ENCODE measurements around the gene MSMO1. TPM values are rescaled to one million over a fixed set of nuclear protein-coding genes. Genes with fewer than 3 reads are reported as not detected.
"Not testable (repeated sequence)": the region's sequence is repeated elsewhere in the genome, so short reads cannot be mapped to it uniquely, and the experiment has no call there.

MSMO1 gene
- total RNA-seq = 100 to 1,000 TPM in 2 of 4 donors, 10 to 100 TPM in 2; 48.3 to 165 (median 104) TPM

DNA sequence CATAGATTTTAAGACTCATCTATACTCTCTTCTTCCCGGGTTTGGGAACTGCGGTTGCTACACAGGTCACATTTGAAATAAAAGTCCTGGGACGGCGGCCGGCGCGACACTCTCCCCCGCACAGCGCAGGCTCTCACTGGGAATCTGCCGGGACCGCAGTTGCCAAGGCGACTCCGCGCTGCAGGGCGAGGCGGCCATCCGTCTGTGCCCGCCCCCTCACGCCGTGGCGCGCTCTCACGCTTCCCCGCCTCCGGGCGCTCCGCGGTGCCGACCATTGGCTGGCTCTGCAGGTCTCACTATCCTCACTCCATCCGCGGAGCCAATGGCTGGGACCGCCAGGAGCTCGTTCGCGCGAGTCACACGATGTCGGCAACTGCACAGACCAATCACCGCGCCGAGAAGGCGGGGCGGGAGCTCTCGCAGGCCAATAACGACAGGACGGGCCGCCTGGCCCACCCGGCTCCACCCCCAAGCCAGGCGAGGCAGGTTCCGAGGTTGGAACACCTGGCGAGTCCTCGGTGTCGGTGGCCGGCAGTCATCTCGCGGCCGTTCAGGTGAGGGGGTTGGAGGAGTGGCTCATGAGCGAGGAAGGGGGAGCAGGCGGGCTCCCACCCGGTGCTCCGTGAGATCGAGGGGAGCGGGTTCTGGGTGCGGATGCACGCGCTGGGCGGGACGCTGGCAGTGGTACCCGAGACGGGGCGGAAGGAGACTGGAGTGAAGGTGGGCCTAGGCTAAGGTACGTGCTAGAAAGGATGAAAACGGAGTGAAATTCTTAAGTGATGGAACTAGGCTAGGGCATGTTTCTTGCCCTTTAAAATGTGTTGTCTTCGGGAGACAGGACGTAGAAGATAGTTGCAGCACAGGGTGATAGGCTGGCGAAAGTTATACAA lies at the start of gene MSMO1:
TSS of gene MSMO1 (plus strand) at position 459 of the 890 bp plus-strand sequence. CDS start 5,702 bp downstream, outside the sequence.
- TF ChIP-seq, protein P1, sequence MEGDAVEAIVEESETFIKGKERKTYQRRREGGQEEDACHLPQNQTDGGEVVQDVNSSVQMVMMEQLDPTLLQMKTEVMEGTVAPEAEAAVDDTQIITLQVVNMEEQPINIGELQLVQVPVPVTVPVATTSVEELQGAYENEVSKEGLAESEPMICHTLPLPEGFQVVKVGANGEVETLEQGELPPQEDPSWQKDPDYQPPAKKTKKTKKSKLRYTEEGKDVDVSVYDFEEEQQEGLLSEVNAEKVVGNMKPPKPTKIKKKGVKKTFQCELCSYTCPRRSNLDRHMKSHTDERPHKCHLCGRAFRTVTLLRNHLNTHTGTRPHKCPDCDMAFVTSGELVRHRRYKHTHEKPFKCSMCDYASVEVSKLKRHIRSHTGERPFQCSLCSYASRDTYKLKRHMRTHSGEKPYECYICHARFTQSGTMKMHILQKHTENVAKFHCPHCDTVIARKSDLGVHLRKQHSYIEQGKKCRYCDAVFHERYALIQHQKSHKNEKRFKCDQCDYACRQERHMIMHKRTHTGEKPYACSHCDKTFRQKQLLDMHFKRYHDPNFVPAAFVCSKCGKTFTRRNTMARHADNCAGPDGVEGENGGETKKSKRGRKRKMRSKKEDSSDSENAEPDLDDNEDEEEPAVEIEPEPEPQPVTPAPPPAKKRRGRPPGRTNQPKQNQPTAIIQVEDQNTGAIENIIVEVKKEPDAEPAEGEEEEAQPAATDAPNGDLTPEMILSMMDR (IDR thresholded peaks at IDR 0.05) = no peak
- no peak for TF ChIP-seq POLR2A (IDR thresholded peaks at IDR 0.05)
- intact Hi-C loops (cut with DNase I; ENCODE audit: low total_unique reads) = loop anchor here (10.0 kb wide), 1 partner anchor 123 kb away; the partner anchor contains the start of gene KLHL2
- 0% methylated on average over 54 to 64 of the region's 76 CpGs for WGBS, 2 donors
- peak within 1 kb of the TSS; percentile 89 for H3K4me3 ChIP-seq (ENCODE audit: low read depth, poor library complexity, severe bottlenecking)
- peak; percentile 99 to 100 for DNase-seq (ENCODE audit: low spot score in 2 of 2)

DNA sequence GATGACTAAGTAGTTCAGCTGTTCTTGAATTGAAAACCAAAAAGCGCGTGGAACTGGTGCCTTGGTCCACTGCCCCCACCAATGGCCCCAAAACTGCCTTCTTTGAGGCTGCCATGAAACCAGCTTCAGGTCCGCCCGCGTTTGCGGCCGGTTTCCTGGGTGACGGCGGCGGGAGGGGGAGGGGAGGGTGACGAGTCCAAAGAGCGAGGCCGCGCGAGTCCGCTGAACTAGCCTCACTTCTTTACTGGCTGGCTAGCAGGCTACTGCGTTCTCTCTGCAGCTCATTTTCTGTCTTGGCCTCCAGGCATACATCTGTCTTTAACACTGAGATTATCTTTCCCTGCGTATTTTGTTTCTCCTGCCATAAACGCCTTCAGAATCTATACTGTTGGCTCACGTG lies 47.9 kb upstream of the MSMO1 start:
- intact Hi-C loops (cut with DNase I; ENCODE audit: low total_unique reads); H3K4me3 ChIP-seq (ENCODE audit: low read depth, poor library complexity, severe bottlenecking); DNase-seq (ENCODE audit: low spot score in 2 of 2): not testable (repeated sequence)
- WGBS, 2 donors = 94 to 96% methylated on average over 20 of the region's 20 CpGs

DNA sequence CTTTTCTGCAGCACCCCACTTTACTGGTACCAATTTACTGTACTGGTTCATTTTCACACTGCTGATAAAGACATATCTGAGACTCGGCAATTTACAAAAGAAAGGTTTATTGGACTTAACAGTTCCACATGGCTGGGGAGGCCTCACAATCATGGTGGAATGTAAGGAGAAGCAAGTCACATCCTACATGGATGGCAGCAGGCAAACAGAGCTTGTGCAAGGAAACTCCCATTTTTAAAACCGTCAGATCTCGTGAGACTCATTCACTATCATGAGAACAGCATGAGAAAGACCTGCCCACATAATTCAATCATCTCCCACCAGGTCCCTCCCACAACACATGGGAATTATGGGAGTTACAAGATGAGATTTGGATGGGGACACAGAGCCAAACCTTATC lies 42.8 kb upstream of the MSMO1 start:
- 96 to 99% methylated on average over 3 of the region's 3 CpGs for WGBS, 2 donors
- intact Hi-C loops (cut with DNase I; ENCODE audit: low total_unique reads) = not testable (repeated sequence)

DNA sequence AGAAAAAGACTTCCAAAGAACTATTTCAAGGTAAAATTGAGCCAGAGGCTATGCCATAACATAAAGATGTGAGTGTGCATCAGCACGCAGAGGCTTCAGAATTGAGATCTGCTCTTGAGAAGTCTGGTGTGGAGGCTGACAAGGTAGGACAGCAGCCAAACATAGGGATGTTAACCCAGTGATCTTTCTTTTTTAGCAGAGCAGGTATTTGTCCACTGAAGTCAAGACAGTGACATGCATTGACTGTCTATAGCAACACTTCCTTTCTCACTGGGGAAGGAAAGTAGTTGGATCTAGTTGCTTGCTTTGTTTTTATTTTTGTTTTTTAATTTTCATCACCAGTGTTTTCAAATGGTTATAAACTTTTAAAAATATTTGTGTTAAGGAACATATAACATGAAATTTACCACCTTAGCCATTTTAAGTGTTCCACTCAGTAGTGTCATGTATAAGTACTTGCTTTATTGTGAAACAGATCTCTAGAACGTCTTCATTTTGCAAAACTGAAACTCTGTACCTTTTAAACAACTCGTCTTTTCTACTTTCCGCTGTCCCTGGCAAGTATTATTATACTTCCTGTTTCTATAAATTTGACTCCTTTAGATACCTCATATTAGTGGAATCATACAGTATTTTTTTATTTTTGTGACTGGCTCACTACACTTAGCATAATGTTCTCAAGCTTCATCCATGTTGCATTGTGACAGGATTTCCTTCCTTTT lies 40.7 kb upstream of the MSMO1 start:
- 71 to 81% methylated on average over 4 of the region's 4 CpGs for WGBS, 2 donors
- H3K4me3 ChIP-seq (ENCODE audit: low read depth, poor library complexity, severe bottlenecking); DNase-seq (ENCODE audit: low spot score in 2 of 2); intact Hi-C loops (cut with DNase I; ENCODE audit: low total_unique reads): not testable (repeated sequence)

More for the DNA sequence above, 42.8 kb upstream of the MSMO1 start:
- DNase-seq (ENCODE audit: low spot score in 2 of 2); H3K4me3 ChIP-seq (ENCODE audit: low read depth, poor library complexity, severe bottlenecking): not testable (repeated sequence)

DNA sequence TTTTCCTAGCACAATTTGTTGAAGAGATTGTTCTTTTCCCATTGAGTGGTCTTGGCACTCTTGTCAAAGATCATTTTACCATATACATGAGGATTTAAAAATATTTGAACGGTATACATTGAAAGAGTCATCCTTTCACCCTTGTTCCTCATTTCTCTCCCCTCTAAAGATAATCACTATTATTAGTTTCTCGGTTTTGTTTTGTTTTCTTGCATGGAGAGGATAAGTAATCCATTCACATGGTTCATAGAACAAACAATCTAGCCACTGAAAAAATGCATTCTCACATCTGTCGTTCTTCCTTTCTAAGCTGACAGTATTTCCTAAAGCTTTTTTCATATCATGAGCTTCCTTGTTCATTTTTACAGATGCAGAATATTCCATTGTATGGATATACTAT lies 39.2 kb upstream of the MSMO1 start:
- TF ChIP-seq POLR2A (IDR thresholded peaks at IDR 0.05) = no peak
- TF ChIP-seq, protein P1 (IDR thresholded peaks at IDR 0.05) = no peak
- 66 to 68% methylated on average over 3 of the region's 3 CpGs for WGBS, 2 donors
- intact Hi-C loops (cut with DNase I; ENCODE audit: low total_unique reads) = no loop called here
- no peak for DNase-seq (ENCODE audit: low spot score in 2 of 2)
- H3K4me3 ChIP-seq (ENCODE audit: low read depth, poor library complexity, severe bottlenecking) = no peak overlapping the region

DNA sequence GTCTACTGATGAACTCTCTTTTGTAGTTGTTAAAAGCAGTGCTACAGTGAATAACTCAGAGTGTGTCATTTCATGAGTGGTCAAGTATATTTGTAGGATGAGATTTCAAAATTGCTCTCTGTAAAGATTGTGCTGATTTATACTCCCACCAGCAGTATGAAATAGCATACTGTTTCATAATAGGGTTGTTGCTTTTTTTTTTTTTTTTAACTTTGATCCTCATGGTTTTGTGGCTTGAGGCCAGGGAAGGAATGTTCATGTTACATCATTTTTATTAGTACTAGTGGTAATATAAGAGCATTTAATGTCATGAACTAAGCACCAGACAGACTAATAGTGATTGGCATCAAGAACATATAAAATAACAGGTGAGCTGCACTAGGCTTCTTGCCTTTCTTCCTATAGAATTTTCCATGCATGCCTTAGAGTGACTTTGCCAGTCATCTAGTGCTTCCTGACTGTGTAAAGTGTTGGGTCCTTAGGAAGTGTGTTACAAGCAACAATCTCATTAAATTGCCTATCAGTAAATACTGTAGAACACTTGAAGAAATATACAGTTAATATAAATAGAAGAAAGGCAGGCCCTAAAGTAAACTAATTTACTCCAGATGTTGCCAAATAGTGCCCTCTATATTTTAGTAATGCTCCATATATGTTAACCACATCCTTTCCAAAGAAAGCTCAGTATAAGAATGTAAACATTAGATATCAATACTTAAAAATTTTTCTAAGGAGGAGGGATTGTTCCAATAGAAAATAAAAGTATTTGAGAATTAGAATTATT lies 38.6 kb upstream of the MSMO1 start:
- TF ChIP-seq, protein P1 (IDR thresholded peaks at IDR 0.05) = no peak
- no peak for TF ChIP-seq POLR2A (IDR thresholded peaks at IDR 0.05)
- intact Hi-C loops (cut with DNase I; ENCODE audit: low total_unique reads) = no loop called here
- DNase-seq (ENCODE audit: low spot score in 2 of 2) = no peak
- H3K4me3 ChIP-seq (ENCODE audit: low read depth, poor library complexity, severe bottlenecking) = no peak overlapping the region

DNA sequence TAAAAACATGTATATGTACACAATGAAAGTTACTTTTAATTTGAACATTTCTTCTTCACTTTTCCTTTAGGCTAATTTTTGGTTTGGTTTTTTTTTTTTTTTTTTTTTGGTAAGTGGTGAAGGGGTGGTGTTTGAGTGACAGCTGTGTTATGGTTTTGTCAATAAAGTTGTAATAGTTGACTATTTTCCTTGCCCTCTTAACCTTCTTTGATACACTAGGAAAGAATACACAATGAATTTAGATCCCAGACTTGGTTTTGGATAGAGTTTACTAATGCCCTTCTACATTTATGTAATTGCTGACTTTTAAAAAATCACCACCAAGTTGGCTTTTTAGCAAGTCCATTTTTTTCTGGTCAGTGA lies 38.1 kb upstream of the MSMO1 start:
- intact Hi-C loops (cut with DNase I; ENCODE audit: low total_unique reads) = no loop called here
- no peak for DNase-seq (ENCODE audit: low spot score in 2 of 2)
- no peak overlapping the region for H3K4me3 ChIP-seq (ENCODE audit: low read depth, poor library complexity, severe bottlenecking)
- TF ChIP-seq POLR2A (IDR thresholded peaks at IDR 0.05) = no peak
- TF ChIP-seq, protein P1 (IDR thresholded peaks at IDR 0.05) = no peak
